H1 (cell line): ENCODE measurements around the gene LYPD3. TPM values are rescaled to one million over a fixed set of nuclear protein-coding genes. Genes with fewer than 3 reads are reported as not detected.

Source experiments
- CTCF ChIA-PET: fragments of 300-600 bp; sonication (Branson Sonifier 250); formaldehyde crosslinking; loops from one replicate; lab custom pipeline; 2021; ENCODE audit not compliant: partially characterized antibody; lab: Charles Lee
- POLR2A ChIA-PET: fragments of 300-600 bp; sonication (Branson Sonifier 250); formaldehyde crosslinking; loops from one replicate; lab custom pipeline; 2021; ENCODE audit warnings: inconsistent platforms; ENCODE audit not compliant: partially characterized antibody; lab: Charles Lee
- DNase-seq, 2 experiments: peaks; one replicate each; pipeline versions ENCODE4 v3.0.0 to v3.0.0-alpha.2; 2010 to 2022; ENCODE audit warnings: low spot score in 2 of 2, low read depth in 1 of 2, mixed read lengths in 1 of 2
- FAIRE-seq: peaks from 2 replicates; lab custom pipeline; 2011; peaks lifted over from hg19 to GRCh38; lab: Jason Lieb, UNC
- H2AFZ ChIP-seq: 2 replicates; pipeline ENCODE4 v1.8.1; 2012; ENCODE audit warnings: low read length, inconsistent platforms
- H2AK5ac ChIP-seq: 2 replicates; pipeline ENCODE4 v1.6.1; 2013; ENCODE audit warnings: low read depth, low read length
- H2BK120ac ChIP-seq: replicated peaks from 2 replicates; pipeline ENCODE3; 2013; ENCODE audit warnings: low read depth, low read length, inconsistent platforms
- H2BK12ac ChIP-seq: 2 replicates; pipeline ENCODE4 v1.6.1; 2013; ENCODE audit warnings: low read depth, low read length
- H2BK15ac ChIP-seq: 2 replicates; pipeline ENCODE4 v1.6.1; 2013; ENCODE audit warnings: low read length
- H2BK20ac ChIP-seq: 2 replicates; pipeline ENCODE4 v1.6.1; 2013; ENCODE audit warnings: low read length
- H2BK5ac ChIP-seq: 2 replicates; pipeline ENCODE4 v1.6.1; 2013; ENCODE audit warnings: low read depth, low read length
- H3K14ac ChIP-seq: 2 replicates; pipeline ENCODE4 v1.6.1; 2013; ENCODE audit warnings: inconsistent platforms; ENCODE audit not compliant: insufficient read length
- H3K18ac ChIP-seq: 2 replicates; pipeline ENCODE4 v1.6.1; 2013; ENCODE audit warnings: low read length; ENCODE audit errors: extremely low read depth
- H3K23ac ChIP-seq: 2 replicates; pipeline ENCODE4 v1.6.1; 2013; ENCODE audit warnings: inconsistent platforms; ENCODE audit not compliant: insufficient read length
- H3K23me2 ChIP-seq: 2 replicates; pipeline ENCODE4 v1.6.1; 2013; ENCODE audit warnings: low read depth, low read length
- H3K27ac ChIP-seq: 2 replicates; pipeline ENCODE4 v1.6.1; 2011; ENCODE audit warnings: low read depth, low read length, inconsistent platforms
- H3K27me3 ChIP-seq, 4 experiments: replicated peaks in 1 of 4; 1 replicate in 1 of 4; 2 replicates in 3 of 4; pipeline versions ENCODE4 v1.6.1 to v1.8.1; 2011 to 2013; ENCODE audit warnings: low read length in 3 of 4, mild to moderate bottlenecking in 3 of 4, inconsistent platforms in 2 of 4, mixed read lengths in 2 of 4, moderate library complexity in 1 of 4; ENCODE audit not compliant: control insufficient read depth in 3 of 4, insufficient read depth in 3 of 4; ENCODE audit errors: extremely low read depth in 1 of 4
- H3K36me3 ChIP-seq, 4 experiments: 2 replicates each; pipeline versions ENCODE4 v1.6.1 to v1.8.1; 2011 to 2013; ENCODE audit warnings: mild to moderate bottlenecking in 4 of 4, low read length in 3 of 4, moderate library complexity in 2 of 4, control low read depth in 1 of 4, inconsistent platforms in 1 of 4; ENCODE audit not compliant: insufficient read depth in 4 of 4, control insufficient read depth in 2 of 4
- H3K4ac ChIP-seq: replicated peaks from 2 replicates; pipeline ENCODE3; 2013; ENCODE audit warnings: low read length, low read depth, mixed read lengths, inconsistent platforms; ENCODE audit not compliant: insufficient read length
- H3K4me1 ChIP-seq, 4 experiments: replicated peaks in 1 of 4; 1 replicate in 1 of 4; 2 replicates in 3 of 4; pipeline versions ENCODE4 v1.6.1 to v1.8.1; 2011 to 2013; ENCODE audit warnings: low read length in 3 of 4, inconsistent platforms in 2 of 4, mixed read lengths in 1 of 4; ENCODE audit not compliant: insufficient read depth in 4 of 4, control insufficient read depth in 3 of 4
- H3K4me2 ChIP-seq, 2 experiments: 2 replicates each; pipeline versions ENCODE4 v1.6.1 to v1.8.1; 2011 to 2013; ENCODE audit warnings: low read depth in 2 of 2, low read length in 2 of 2, control low read depth in 1 of 2, inconsistent platforms in 1 of 2, mild to moderate bottlenecking in 1 of 2; ENCODE audit not compliant: insufficient read depth in 1 of 2
- H3K4me3 ChIP-seq, 4 experiments: fragments of 200-600, 300-600 bp in 1 of 4; sonication (generic), shearing (Covaris generic), sonication (Bioruptor Twin) in 1 of 4; 2 replicates each; pipeline versions ENCODE4 v1.5.1 to v1.8.1; 2011 to 2016; ENCODE audit warnings: low read length in 4 of 4, low read depth in 3 of 4, control low read depth in 2 of 4, inconsistent platforms in 2 of 4, mild to moderate bottlenecking in 2 of 4, mixed read lengths in 1 of 4, moderate library complexity in 1 of 4; ENCODE audit not compliant: insufficient read depth in 2 of 4; ENCODE audit errors: extremely low read depth in 1 of 4
- H3K56ac ChIP-seq: replicated peaks from 2 replicates; pipeline ENCODE3; 2013; ENCODE audit warnings: low read depth, mild to moderate bottlenecking, mixed read lengths, low read length, inconsistent platforms; ENCODE audit not compliant: insufficient read length
- H3K79me1 ChIP-seq: 2 replicates; pipeline ENCODE4 v1.6.1; 2013; ENCODE audit warnings: low read depth, low read length, control low read depth
- H3K79me2 ChIP-seq, 2 experiments: 2 replicates each; pipeline versions ENCODE4 v1.6.1 to v1.8.1; 2012 to 2013; ENCODE audit warnings: low read length in 2 of 2, mild to moderate bottlenecking in 2 of 2, inconsistent platforms in 1 of 2; ENCODE audit not compliant: insufficient read depth in 2 of 2, control insufficient read depth in 1 of 2
- H3K9ac ChIP-seq, 4 experiments: replicated peaks in 1 of 4; 1 replicate in 1 of 4; 2 replicates in 3 of 4; pipeline versions ENCODE4 v1.6.1 to v1.8.1; 2011 to 2013; ENCODE audit warnings: low read depth in 3 of 4, low read length in 3 of 4, control low read depth in 2 of 4, mild to moderate bottlenecking in 2 of 4, moderate library complexity in 2 of 4, inconsistent platforms in 1 of 4; ENCODE audit errors: extremely low read depth in 1 of 4
- H3K9me3 ChIP-seq, 2 experiments: 2 replicates each; pipeline versions ENCODE4 v1.6.1 to v1.8.1; 2012 to 2013; ENCODE audit warnings: mild to moderate bottlenecking in 2 of 2, moderate library complexity in 2 of 2, control low read depth in 1 of 2, inconsistent platforms in 1 of 2, low read depth in 1 of 2, low read length in 1 of 2, mixed read lengths in 1 of 2; ENCODE audit not compliant: insufficient read depth in 2 of 2
- H4K20me1 ChIP-seq, 2 experiments: replicated peaks in 1 of 2; 2 replicates each; pipeline versions ENCODE3 to v1.8.1; 2011 to 2013; ENCODE audit warnings: inconsistent platforms in 2 of 2, low read length in 2 of 2, mild to moderate bottlenecking in 1 of 2; ENCODE audit not compliant: insufficient read depth in 2 of 2, control insufficient read depth in 1 of 2
- H4K5ac ChIP-seq: 2 replicates; pipeline ENCODE4 v1.6.1; 2013; ENCODE audit warnings: low read length, low read depth, mixed read lengths, inconsistent platforms; ENCODE audit not compliant: insufficient read length
- H4K8ac ChIP-seq: 2 replicates; pipeline ENCODE4 v1.8.0; 2013; ENCODE audit warnings: mild to moderate bottlenecking, moderate library complexity, low read length, inconsistent platforms; ENCODE audit not compliant: insufficient read depth; ENCODE audit errors: extremely low read depth
- H4K91ac ChIP-seq: replicated peaks from 2 replicates; pipeline ENCODE3; 2013; ENCODE audit warnings: low read length, mixed read lengths, inconsistent platforms; ENCODE audit not compliant: insufficient read length
- BCL11A ChIP-seq, 2 experiments: IDR thresholded peaks; one replicate each; pipeline ENCODE4 v1.6.1; 2011; ENCODE audit warnings: low read depth in 2 of 2, low read length in 2 of 2, mild to moderate bottlenecking in 2 of 2
- CEBPB ChIP-seq: IDR thresholded peaks from 2 replicates; pipeline ENCODE4 v1.6.1; 2012; ENCODE audit warnings: low read depth, low read length
- JUN ChIP-seq: IDR thresholded peaks from 2 replicates; pipeline ENCODE4 v1.6.1; 2011; ENCODE audit warnings: low read depth, mild to moderate bottlenecking, improper control_type of control experiment, low read length
- NANOG ChIP-seq: IDR thresholded peaks from 2 replicates; pipeline ENCODE4 v1.6.1; 2011; ENCODE audit warnings: low read length, low read depth, mild to moderate bottlenecking, inconsistent platforms; ENCODE audit not compliant: insufficient read depth, poor library complexity, severe bottlenecking
- RBBP5 ChIP-seq: IDR thresholded peaks from 2 replicates; pipeline ENCODE4 v1.7.1; 2012; ENCODE audit warnings: low read depth, mild to moderate bottlenecking, inconsistent platforms, low read length, moderate library complexity, borderline replicate concordance
- SIX5 ChIP-seq: IDR thresholded peaks from 2 replicates; pipeline ENCODE4 v1.6.1; 2011; ENCODE audit warnings: mild to moderate bottlenecking, low read depth, low read length
- SRF ChIP-seq: IDR thresholded peaks from 2 replicates; pipeline ENCODE4 v1.6.1; 2011; ENCODE audit warnings: mild to moderate bottlenecking, low read depth, low read length, moderate library complexity
- TAF7 ChIP-seq: optimal IDR thresholded peaks from 2 replicates; pipeline ENCODE3; 2011; ENCODE audit warnings: low read depth, mild to moderate bottlenecking, inconsistent platforms, low read length, moderate library complexity, borderline replicate concordance
- TBP ChIP-seq: IDR thresholded peaks from 2 replicates; pipeline ENCODE4 v1.6.1; 2011; ENCODE audit warnings: low read depth, low read length, improper control_type of control experiment
- WGBS, 2 experiments: shearing (Covaris generic) in 1 of 2; methylation state at CpG; one replicate each; pipeline versions ENCODE4 v1.1.6 to v1.1.7; 2013 to 2015; ENCODE audit warnings: low lambda C conversion rate in 2 of 2, mixed read lengths in 2 of 2, inconsistent platforms in 1 of 2, low coverage in 1 of 2, missing lambda C conversion rate in 1 of 2; ENCODE audit not compliant: insufficient replicate concordance in 2 of 2, insufficient coverage in 1 of 2, insufficient read length in 1 of 2; ENCODE audit errors: extremely low coverage in 1 of 2, missing lambda C conversion rate in 1 of 2; 5-methylcytosine and 5-hydroxymethylcytosine counted together
- polyA plus RNA-seq, 7 experiments: library from polyadenylated mRNA; depleted of rRNA in 3 of 7; stranded (reverse) in 5 of 7; unstranded in 2 of 7; fragments of >200 nt in 5 of 7; fragments of 200-250 nt in 2 of 7; gene quantifications; 1 replicate in 5 of 7; 2 replicates in 1 of 7; 4 replicates in 1 of 7; pipeline versions ENCODE4 v1.2.1 to v1.2.3, GENCODE V29; 2011 to 2013; ENCODE audit warnings: missing spikeins in 2 of 7, mixed read lengths in 2 of 7
- total RNA-seq: library from RNA; stranded (reverse); fragmentation: NEBNext Ultra II Directional; extraction: Animal tissue kit (Norgen Biotek cat#: 25700); gene quantifications from 2 replicates; pipeline ENCODE4 v1.2.1, GENCODE V29; 2021
- TF ChIP-seq, protein P1 (sequence below): IDR thresholded peaks from 2 replicates; pipeline ENCODE4 v1.6.1; 2012; ENCODE audit warnings: inconsistent platforms
- TF ChIP-seq, protein P2 (sequence below): IDR thresholded peaks from 2 replicates; pipeline ENCODE4 v1.6.1; 2011; ENCODE audit warnings: low read depth, mild to moderate bottlenecking, low read length; ENCODE audit not compliant: insufficient read depth

Gene LYPD3
- total and polyA plus RNA-seq, 2 of the 8 experiments (the other 6 are each of a cell fraction or from before 2014, with no cell fraction given), result 4.1 to 16.4 TPM

DNA sequence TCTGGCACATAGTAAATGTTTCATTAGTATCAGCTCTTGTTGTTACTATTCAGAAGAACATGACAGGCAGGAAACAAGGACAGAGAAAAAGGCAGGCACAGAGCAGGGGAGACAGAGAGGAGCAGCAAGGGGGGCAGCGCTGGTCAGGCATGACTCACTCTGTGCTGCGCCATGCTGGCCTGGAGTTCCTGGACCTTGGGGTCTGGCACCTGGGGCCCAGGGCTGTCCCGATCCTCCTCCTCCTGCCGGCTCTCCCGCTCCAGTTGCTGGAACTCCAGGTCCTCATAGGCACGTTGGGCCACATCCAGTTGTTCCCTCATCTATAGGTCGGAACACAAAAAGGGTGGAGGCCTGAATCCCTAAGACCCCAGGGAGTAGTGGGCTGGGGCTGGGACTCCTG lies 31.6 kb upstream of the LYPD3 start:
- Histone ChIP-seq H3K79me1 (no peaks in the 10 kb centered on the region), H3K14ac (no peak overlapping the region), H2AFZ (no peak overlapping the region), H3K18ac (no peak overlapping the region), H3K4me3 (no peak overlapping the region), H3K9me3 (no peaks in the 10 kb centered on the region), H3K23me2 (peaks cover 5% of the 10 kb centered on the region; the same call in 1 of the 2 replicates), H3K79me2 (no peaks in the 10 kb centered on the region), H2BK20ac (no peak overlapping the region), H3K36me3 (peaks cover 0 to 8% (median 2%) of the 10 kb centered on the region in 4 experiments; a peak in 3 of 8 replicates), H4K5ac (no peak overlapping the region), H3K4me2 (no peak overlapping the region), H3K56ac (no peak overlapping the region), H2BK120ac (no peak overlapping the region), H3K27ac (no peak overlapping the region), H2BK5ac (no peak overlapping the region), H3K4me1 (no peaks in the 10 kb centered on the region; a peak in 1 of 7 replicates), H2BK12ac (no peak overlapping the region), H4K91ac (no peak overlapping the region), H3K23ac (no peak overlapping the region), H4K20me1 (no peaks in the 10 kb centered on the region), H4K8ac (no peak overlapping the region), H3K9ac (no peak overlapping the region), H3K27me3 (no peaks in the 10 kb centered on the region), H2BK15ac (no peak overlapping the region), H3K4ac (no peak overlapping the region), H2AK5ac (no peak overlapping the region)
- ChIA-PET POLR2A (interaction anchor here (1.2 kb wide), 2 partner anchors 23 to 28 kb away, joined by 3 read pairs; no protein-coding TSS in a partner anchor), CTCF (interaction anchor here (0.7 to 4.3 kb wide), 3 partner anchors 22 to 1059 kb away, joined by 3 to 19 read pairs (median 7); no protein-coding TSS in a partner anchor)
- 88% methylated on average over 7 of the region's 7 CpGs; no CpG with 5 or more reads in 1 of the 2 experiments for WGBS, 2 experiments
- DNase-seq (no peak), FAIRE-seq (no peak)
- TF ChIP-seq CEBPB, result no peak
- TF ChIP-seq NANOG, result no peak
- TF ChIP-seq, protein P1, sequence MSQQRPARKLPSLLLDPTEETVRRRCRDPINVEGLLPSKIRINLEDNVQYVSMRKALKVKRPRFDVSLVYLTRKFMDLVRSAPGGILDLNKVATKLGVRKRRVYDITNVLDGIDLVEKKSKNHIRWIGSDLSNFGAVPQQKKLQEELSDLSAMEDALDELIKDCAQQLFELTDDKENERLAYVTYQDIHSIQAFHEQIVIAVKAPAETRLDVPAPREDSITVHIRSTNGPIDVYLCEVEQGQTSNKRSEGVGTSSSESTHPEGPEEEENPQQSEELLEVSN, result no peak
- TF ChIP-seq SRF, result no peak
- no peak for TF ChIP-seq TAF7
- TF ChIP-seq JUN, result no peak
- no peak for TF ChIP-seq TBP
- no peak for TF ChIP-seq SIX5
- no peak for TF ChIP-seq BCL11A (IDR thresholded peaks at IDR 0.05; ENCODE audit: low read depth in 2 of 2, low read length in 2 of 2)
- TF ChIP-seq, protein P2, sequence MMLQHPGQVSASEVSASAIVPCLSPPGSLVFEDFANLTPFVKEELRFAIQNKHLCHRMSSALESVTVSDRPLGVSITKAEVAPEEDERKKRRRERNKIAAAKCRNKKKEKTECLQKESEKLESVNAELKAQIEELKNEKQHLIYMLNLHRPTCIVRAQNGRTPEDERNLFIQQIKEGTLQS, result no peak
- TF ChIP-seq RBBP5, result no peak
